ENCODE results near the gene UCN.

UCN gene

DNA sequence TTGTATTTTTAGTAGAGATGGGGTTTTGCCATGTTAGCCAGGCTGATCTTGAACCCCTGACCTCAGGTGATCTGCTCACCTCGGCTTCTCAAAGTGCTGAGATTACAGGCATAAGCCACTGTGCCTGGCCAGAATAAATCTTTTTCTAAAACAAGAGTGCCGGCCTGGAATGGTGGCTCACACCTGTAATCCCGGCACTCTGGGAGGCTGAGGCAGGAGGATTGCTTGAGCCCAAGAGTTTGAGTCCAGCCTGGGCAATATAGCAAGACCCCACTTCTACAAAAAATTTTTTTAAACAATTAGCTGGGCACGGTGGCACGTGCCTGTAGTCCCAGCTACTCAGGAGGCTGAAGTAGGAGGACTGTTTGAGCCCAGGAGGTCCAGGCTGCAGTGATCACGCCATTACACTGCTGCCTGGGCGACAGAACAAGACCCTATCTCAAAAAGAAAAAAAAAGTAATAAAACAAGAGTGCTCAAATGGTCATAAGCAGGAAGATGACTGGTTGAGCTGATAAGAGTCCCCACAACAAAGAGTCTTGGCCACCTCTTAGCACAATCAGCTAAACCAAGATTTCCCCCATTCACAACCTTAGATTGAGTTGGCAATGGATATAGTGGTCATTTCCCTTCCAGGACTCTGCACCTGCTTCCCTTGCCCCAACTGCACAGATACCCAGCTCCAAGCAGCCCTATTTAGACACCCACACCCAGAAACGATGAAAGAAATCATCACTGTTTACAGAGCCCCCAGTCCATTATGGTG is 5.8 kb upstream of the UCN start:
- TF ChIP-seq, protein P1, sequence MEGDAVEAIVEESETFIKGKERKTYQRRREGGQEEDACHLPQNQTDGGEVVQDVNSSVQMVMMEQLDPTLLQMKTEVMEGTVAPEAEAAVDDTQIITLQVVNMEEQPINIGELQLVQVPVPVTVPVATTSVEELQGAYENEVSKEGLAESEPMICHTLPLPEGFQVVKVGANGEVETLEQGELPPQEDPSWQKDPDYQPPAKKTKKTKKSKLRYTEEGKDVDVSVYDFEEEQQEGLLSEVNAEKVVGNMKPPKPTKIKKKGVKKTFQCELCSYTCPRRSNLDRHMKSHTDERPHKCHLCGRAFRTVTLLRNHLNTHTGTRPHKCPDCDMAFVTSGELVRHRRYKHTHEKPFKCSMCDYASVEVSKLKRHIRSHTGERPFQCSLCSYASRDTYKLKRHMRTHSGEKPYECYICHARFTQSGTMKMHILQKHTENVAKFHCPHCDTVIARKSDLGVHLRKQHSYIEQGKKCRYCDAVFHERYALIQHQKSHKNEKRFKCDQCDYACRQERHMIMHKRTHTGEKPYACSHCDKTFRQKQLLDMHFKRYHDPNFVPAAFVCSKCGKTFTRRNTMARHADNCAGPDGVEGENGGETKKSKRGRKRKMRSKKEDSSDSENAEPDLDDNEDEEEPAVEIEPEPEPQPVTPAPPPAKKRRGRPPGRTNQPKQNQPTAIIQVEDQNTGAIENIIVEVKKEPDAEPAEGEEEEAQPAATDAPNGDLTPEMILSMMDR (IDR thresholded peaks at IDR 0.05; ENCODE audit: borderline replicate concordance, insufficient read depth, low read depth, low read length) = no peak
- H3K4me3 ChIP-seq (ENCODE audit: low read depth, low read length) = no peak overlapping the region

DNA sequence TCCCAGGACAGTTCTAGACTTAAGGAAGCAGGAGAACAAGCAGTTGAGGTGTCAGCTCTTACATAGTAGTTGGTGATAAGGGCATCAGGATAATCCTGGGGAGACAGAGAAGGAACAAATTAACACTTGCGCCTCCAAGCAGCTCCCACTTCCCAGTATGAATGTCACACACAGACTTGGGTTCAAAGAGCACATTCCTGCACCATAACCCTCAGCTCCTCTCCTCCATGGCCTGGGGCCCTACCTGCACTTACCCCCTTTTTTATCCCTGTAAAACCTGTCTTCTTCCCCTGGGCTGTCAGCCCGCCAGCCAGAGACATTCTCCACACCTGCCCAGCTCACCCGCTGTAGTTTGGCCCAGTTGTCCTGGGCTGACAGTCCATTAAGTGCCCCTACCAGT is 3.9 kb upstream of the UCN start:
- TF ChIP-seq, protein P1 (IDR thresholded peaks at IDR 0.05; ENCODE audit: borderline replicate concordance, insufficient read depth, low read depth, low read length) = no peak
- no peak overlapping the region for H3K4me3 ChIP-seq (ENCODE audit: low read depth, low read length)

DNA sequence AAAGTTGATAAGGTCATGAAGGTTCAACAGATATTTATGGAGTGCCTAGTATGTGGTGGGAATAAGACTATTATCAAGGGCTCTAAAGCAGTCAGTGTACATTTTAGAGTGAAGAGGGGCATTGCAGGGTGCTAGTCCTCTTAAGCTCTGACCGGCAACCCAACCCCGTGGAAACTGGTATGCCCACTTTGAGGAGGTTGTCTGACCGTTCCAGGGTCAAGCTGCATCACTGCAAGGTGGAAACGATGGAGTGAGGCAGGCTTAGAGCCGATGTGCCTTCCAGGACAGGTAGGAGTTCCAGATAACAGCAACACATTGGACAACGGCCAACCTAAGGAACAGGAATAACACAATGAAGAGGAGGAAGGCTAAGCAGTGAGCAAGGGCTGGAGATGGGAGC is 1.4 kb upstream of the UCN start:
- H3K4me3 ChIP-seq (ENCODE audit: low read depth, low read length) = no peak overlapping the region

DNA sequence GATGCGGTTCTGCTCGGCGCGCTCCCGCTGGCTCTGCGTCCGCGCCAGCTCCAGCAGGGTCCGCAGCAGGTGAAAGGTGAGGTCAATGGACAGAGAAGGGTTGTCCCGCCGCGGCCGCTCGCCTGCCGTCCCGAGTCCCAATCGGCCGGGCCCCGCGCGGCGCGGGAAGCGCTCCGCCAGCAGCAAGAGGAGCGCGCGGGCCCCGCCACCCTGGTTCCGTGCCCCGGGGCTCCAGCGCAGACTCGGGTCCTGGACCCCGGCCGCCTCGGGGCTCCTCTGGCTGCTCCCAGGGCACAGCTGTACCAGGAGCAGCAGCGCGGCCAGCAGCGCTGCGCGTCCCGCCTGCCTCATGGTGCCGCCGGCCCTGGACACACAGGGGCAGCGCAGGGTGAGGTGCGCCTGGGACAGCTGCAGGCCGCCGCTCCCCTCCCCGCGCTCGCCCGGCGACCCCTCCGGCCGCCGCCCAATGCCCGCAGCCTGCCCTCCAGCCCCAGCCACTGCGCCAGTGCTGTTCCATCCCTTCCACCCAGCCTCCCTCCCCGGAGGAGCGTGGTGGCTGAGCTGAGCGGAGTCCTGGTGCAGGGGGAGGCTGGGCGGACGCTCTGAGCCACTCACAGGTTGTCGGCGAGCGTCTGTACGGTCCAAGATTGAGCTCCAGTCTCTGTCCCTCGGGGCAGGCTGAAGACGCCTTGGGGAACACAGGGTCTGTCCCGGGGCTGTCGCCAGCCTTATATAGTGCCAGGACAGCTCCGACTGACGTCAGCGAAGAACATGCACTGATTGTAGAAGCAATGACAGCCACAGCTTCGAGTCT is 493 bp downstream of the UCN start:
- TF ChIP-seq, protein P1 (IDR thresholded peaks at IDR 0.05; ENCODE audit: borderline replicate concordance, insufficient read depth, low read depth, low read length) = no peak
- no peak overlapping the region for H3K4me3 ChIP-seq (ENCODE audit: low read depth, low read length)

More for the DNA sequence above, 1.4 kb upstream of the UCN start:
- TF ChIP-seq, protein P1 (IDR thresholded peaks at IDR 0.05; ENCODE audit: borderline replicate concordance, insufficient read depth, low read depth, low read length) = no peak

DNA sequence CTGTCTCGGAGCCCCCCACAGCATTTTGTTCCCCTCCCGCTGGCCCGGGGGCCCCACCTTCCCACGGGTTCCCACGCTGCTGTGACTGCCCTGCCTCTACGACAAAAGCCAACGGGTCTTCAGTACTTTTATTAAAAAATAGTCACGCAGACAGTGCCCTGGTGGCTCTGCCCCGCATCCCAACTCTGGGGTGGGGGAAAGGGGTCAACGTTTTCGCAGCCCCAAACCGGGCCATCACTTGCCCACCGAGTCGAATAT is 1.0 kb downstream of the UCN start:
- TF ChIP-seq, protein P1 (IDR thresholded peaks at IDR 0.05; ENCODE audit: borderline replicate concordance, insufficient read depth, low read depth, low read length) = no peak
- no peak overlapping the region for H3K4me3 ChIP-seq (ENCODE audit: low read depth, low read length)

DNA sequence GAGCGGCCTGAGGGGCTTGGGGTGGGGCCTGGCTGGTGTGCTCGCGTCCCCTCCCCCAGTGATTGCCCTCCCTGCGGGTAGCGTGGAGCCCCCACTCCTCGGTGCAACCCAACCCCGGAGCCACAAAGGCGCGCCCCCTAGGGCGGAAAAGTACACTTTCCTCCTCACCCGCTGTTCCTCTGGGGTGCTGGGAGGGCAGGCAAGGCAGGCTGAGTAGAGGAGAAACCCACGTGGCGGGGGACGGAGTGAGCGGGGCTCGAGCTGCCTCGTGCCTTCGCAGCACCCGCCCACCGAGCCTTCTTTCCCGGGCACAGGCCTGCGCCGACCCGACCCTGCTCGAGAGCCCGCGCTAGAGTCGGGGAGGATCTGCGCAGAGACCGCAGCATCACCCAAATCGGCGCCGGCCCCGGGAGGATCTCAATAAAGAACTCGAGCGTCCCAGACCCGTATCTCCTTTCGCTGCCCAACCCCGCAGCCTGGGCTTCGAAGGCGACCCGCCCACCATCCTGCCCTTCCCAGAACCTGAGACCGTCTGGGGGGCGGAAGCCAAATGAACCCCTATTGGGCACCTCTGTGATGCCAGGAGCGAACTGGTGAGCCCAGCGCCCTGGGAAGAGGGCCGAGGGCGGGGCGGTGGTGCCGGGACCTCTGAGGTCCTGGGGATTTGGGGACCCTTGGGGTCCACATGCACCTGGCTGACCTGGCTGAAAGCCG is 1.5 kb downstream of the UCN start:
- TF ChIP-seq, protein P1 (IDR thresholded peaks at IDR 0.05; ENCODE audit: borderline replicate concordance, insufficient read depth, low read depth, low read length) = no peak
- H3K4me3 ChIP-seq (ENCODE audit: low read depth, low read length) = no peak overlapping the region

Measured in GM12875 (cell line).